NOMO-1 treated with dmso at 0.1 percent for 144 hours (cell line): ENCODE data around the gene ADAM19.

Experiments
- DNase-seq: peaks from one replicate; lab custom pipeline; 2025; ENCODE audit not compliant: unreplicated experiment; lab: John Stamatoyannopoulos, UW

ADAM19 gene

GRCh38 chr5:157519579-157520253, 55.9 kb downstream of the ADAM19 start:
- peak; percentile 8 for DNase-seq

DNA sequence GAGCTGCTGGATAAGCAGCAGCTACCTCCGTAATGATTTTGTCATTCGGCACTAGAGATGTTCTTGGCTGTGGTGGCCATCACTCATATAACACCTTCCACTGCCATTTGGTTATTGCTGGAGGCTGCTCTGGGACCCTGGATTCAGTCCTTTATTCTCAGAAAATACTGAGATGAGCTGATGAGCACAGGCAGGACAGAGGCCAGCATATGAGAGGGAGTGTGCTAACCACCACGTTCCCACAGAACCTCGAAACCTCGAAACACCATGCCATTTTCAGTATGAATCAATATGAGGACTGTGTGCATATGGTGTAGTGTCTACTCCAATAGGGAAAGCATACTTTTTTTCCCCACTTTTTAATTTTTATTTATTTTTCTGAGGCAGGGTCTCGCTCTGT, 56.6 kb downstream of the ADAM19 start:
- DNase-seq, result no peak

DNA sequence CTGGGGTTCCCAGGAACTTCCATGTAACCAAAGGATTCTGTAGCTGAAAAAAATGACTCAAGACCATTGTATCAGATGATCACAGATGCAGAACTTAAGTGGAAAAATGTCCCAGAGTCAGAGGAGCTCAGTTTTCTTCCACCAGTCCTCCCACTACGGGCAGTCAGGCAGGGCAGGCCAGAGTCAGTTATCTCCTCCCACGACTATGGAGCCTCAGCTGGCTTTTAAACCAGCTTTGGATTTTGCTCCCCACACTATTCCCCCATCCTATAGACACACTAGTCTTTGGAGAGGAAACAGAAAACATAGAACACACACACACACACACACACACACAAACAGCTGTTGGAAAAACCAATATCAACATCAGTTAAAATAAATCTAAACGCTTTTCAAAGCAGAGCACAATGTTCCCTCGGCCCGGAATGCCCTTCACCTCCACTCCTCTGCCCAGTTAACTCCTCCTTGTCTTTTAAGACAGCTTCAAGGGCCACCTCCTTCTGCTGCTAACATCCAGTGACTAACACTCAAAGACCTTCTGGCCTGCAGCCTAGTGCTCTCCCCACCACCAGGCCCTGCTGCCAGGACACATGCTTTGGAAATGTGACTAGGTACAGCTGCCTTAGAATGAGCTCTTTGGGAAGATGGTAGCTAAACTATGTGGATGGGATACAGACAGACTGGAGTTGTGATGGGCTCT, 58.8 kb downstream of the ADAM19 start:
- DNase-seq, result no peak

GRCh38 chr5:157516006-157516405, 59.6 kb downstream of the ADAM19 start:
- no peak for DNase-seq

- DNase-seq, result no peak
These were observed 60.6 kb downstream of the ADAM19 start for GRCh38 chr5:157514974-157515373.

GRCh38 chr5:157513182-157513581, 62.4 kb downstream of the ADAM19 start:
- DNase-seq, result no peak

- no peak for DNase-seq
These were observed 63.6 kb downstream of the ADAM19 start for GRCh38 chr5:157511651-157512644.

GRCh38 chr5:157510682-157511081, 64.9 kb downstream of the ADAM19 start:
- no peak for DNase-seq

GRCh38 chr5:157509587-157509986, 66.0 kb downstream of the ADAM19 start:
- DNase-seq, result no peak

DNA sequence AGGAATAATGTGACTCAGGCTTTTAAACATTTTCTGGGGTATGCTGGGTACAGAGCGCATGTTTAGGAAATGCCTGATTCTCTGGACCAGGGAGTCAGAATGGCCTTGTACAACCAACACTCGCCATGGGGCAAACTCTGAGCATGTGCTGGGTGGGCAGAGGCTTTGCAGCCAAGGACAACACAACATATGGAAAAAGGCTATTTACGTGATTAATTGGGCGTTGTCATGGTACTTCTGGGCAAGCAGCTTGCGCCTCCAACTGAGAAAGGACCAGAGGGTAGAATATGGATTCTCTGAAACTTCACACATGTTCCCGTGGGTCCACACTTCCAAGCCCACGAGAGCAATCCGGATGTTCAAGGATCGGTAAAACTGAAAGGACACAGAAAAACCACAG, 66.5 kb downstream of the ADAM19 start:
- DNase-seq, result no peak

GRCh38 chr5:157506981-157507780, 68.4 kb downstream of the ADAM19 start:
- DNase-seq, result no peak

DNA sequence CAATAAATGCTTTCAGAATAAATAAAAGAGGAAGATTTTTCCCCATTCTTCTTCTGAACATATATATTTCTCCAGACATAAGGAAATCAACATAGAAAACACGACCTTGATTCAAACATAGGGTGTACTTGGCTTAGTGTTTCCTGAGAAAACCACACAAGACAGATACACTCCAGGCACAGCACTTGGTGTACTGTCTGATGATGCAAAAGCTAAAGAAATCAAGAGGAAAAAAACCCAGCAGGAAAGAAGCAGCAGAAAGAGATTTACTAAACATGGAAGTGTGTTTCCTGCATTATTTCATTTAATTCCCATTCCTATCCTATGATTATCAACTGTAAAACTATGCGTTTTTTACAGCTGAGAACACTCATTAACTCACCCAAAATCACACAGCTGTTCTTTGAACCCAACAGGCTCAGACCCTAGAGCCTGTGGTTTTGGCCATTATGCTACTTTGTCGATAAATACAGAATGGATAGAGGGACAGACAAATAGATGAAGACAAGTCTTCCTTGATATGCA, 69.4 kb downstream of the ADAM19 start:
- no peak for DNase-seq

GRCh38 chr5:157505496-157505895, 70.1 kb downstream of the ADAM19 start:
- DNase-seq, result no peak

DNA sequence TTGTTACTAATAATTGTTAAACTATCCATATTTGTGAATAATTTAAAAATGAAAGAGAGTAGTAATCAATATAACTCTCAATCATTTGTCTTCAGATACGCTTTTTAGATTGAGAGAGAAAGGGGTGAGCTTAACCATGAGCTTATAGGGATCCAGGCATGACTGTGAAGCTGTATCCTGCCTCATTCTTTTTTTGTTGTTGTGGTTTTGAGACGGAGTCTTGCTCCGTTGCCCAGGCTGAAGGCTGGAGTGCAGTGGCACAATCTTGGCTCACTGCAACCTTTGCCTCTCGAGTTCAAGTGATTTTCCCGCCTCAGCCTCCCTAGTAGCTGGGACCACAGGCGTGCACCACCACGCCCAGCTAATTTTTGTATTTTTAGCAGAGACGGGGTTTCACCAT, 71.5 kb downstream of the ADAM19 start:
- no peak for DNase-seq

DNA sequence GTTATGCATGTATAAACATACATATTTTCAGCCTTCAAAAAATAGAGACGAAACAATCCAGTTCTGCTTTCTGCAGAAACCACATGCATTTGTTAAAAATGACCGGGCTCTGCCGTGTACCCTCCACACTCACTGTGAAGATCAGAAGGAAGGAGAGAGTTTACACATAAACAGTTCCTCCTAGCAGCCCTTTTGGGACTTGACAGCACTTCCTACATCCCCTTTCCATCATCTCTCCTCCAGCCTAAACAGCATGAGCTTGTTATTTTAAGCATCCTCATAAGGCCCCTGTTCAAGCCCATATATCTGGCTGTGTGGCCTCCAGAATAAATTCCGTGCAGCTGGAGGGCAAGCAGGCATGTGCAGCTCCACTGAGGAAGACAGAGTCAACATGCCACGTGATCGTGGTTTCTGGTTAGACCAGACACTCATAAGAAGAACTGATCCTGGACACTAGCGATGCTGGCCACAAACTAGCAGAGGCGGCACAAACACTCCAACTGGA, 73.4 kb downstream of the ADAM19 start:
- DNase-seq, result peak; percentile 80

- no peak for DNase-seq
These were observed 77.5 kb downstream of the ADAM19 start for GRCh38 chr5:157497875-157498611.

GRCh38 chr5:157496864-157497263, 78.7 kb downstream of the ADAM19 start:
- DNase-seq, result no peak

DNA sequence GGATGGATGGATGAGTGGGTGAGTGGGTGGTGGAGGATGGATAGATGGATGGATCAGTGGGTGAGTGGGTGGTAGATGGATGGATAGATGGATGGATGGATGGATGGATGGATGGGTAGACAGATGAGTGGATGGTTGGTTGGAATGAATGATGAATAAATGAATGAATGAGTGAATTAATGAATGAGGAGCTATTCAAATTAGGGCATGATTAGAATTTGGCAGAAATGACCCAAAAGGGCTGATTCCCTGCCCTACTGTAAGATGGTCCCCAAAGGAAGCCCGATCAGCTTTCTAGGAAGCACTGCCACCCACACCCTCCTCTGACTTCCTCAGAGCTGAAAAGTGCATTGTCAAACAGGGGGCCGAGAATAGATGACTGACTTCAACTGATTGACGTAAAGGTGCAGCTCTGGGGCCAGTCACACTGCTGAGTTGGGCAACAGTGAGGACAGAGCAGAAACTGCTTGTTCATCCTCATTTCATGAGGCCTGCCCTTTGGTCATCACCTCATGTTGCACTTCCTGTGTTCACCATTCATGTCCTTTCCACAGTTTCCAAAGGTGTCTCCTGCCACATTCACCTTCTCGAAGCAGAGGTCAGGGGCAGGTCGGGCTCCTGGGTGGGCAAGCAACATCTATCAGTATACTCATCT, 81.3 kb downstream of the ADAM19 start:
- peak; percentile 82 for DNase-seq

DNA sequence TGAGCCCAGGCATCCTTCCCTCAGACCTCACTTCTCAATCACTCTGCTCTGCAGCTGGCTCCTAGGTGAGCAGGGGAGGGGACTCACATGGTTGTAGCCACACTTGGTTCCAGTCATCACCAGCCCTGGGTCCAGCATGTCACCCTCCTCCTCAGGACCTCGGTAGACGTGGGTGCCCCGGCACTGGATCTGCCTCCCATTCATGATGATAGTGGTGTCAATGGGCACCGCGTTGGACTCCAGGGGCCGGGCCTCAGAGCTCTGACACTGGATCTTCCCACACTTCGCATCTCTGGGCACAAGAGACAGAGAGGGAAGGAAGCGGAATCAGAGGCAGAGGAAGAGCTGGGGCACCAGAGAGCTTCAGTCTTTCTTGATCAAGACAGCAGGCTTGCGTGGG, 82.7 kb downstream of the ADAM19 start:
- DNase-seq, result no peak
